ENCODE measurements around the gene MINDY4.

The MINDY4 gene

GRCh38 chr7:30815388-30815854 is 44.2 kb downstream of the MINDY4 start:
- Histone ChIP-seq H3K27ac (no peak overlapping the region), H3K4me1 (ENCODE audit: control insufficient read depth in 1 of 2, insufficient read depth in 1 of 2, low read depth in 1 of 2, low read length in 1 of 2) (no peaks in the 10 kb centered on the region), H3K4me3 (ENCODE audit: low read depth in 1 of 2, low read length in 1 of 2) (no peak overlapping the region), H3K36me3 (no peaks in the 10 kb centered on the region), H3K9me3 (no peaks in the 10 kb centered on the region), H3K27me3 (no peaks in the 10 kb centered on the region)
- TF ChIP-seq CTCF (IDR thresholded peaks at IDR 0.05), result no peak

- no peaks in the 10 kb centered on the region for H3K36me3 ChIP-seq
- H3K9me3 ChIP-seq, result no peaks in the 10 kb centered on the region
- H3K27ac ChIP-seq, result no peak overlapping the region
- no peak overlapping the region for H3K4me3 ChIP-seq (ENCODE audit: low read depth in 1 of 2, low read length in 1 of 2)
- no peak for TF ChIP-seq CTCF (IDR thresholded peaks at IDR 0.05)
- H3K4me1 ChIP-seq (ENCODE audit: control insufficient read depth in 1 of 2, insufficient read depth in 1 of 2, low read depth in 1 of 2, low read length in 1 of 2), result no peaks in the 10 kb centered on the region
- H3K27me3 ChIP-seq, result no peaks in the 10 kb centered on the region
Measured at GRCh38 chr7:30815951-30816644, 44.9 kb downstream of the MINDY4 start.

GRCh38 chr7:30816645-30817370 is 45.6 kb downstream of the MINDY4 start:
- H3K27me3 ChIP-seq, result no peaks in the 10 kb centered on the region
- H3K27ac ChIP-seq, result no peak overlapping the region

GRCh38 chr7:30817371-30817767 is 46.2 kb downstream of the MINDY4 start:
- H3K4me3 ChIP-seq (ENCODE audit: low read depth in 1 of 2, low read length in 1 of 2), result no peak overlapping the region
- H3K27me3 ChIP-seq, result no peaks in the 10 kb centered on the region
- no peak overlapping the region for H3K27ac ChIP-seq
- no peaks in the 10 kb centered on the region for H3K4me1 ChIP-seq (ENCODE audit: control insufficient read depth in 1 of 2, insufficient read depth in 1 of 2, low read depth in 1 of 2, low read length in 1 of 2)
- TF ChIP-seq CTCF (IDR thresholded peaks at IDR 0.05), result no peak
- no peaks in the 10 kb centered on the region for H3K36me3 ChIP-seq
- H3K9me3 ChIP-seq, result no peaks in the 10 kb centered on the region

More at GRCh38 chr7:30816645-30817370, 45.6 kb downstream of the MINDY4 start:
- H3K36me3 ChIP-seq, result no peaks in the 10 kb centered on the region
- no peak for TF ChIP-seq CTCF (IDR thresholded peaks at IDR 0.05)
- H3K4me3 ChIP-seq (ENCODE audit: low read depth in 1 of 2, low read length in 1 of 2), result no peak overlapping the region
- H3K4me1 ChIP-seq (ENCODE audit: control insufficient read depth in 1 of 2, insufficient read depth in 1 of 2, low read depth in 1 of 2, low read length in 1 of 2), result no peaks in the 10 kb centered on the region
- no peaks in the 10 kb centered on the region for H3K9me3 ChIP-seq

GRCh38 chr7:30824821-30825720 is 53.9 kb downstream of the MINDY4 start:
- Histone ChIP-seq H3K36me3 (no peaks in the 10 kb centered on the region), H3K4me1 (ENCODE audit: control insufficient read depth in 1 of 2, insufficient read depth in 1 of 2, low read depth in 1 of 2, low read length in 1 of 2) (no peaks in the 10 kb centered on the region), H3K9me3 (no peaks in the 10 kb centered on the region), H3K27me3 (no peaks in the 10 kb centered on the region), H3K27ac (no peak overlapping the region), H3K4me3 (ENCODE audit: low read depth in 1 of 2, low read length in 1 of 2) (no peak overlapping the region)
- no peak for TF ChIP-seq CTCF (IDR thresholded peaks at IDR 0.05)

Data from neutrophil (primary cell).